IMR-90 (cell line): ENCODE results near the gene NELL1. TPM values are rescaled to one million over a fixed set of nuclear protein-coding genes. Genes with fewer than 3 reads are reported as not detected.

ENCODE experiments used
- ATAC-seq: fragments of 200-7000 bp; cut with Tn5 transposase; 2 replicates; pipeline ENCODE4 v1.9.1; 2020; ENCODE audit warnings: low read depth, mild to moderate bottlenecking, moderate library complexity
- BruUV-seq: library from RNA; stranded (reverse); fragments of 400-500 nt; replicated peaks from 2 replicates; lab custom pipeline; 2021; lab: Mats Ljungman, UMichigan
- CTCF ChIA-PET: fragments of 300-600 bp; formaldehyde crosslinking; extraction: SDS; loops from one replicate; lab custom pipeline; 2021; ENCODE audit warnings: antibody characterized with exemption; lab: Yijun Ruan, JAX
- POLR2A ChIA-PET: fragments of 300-600 bp; sonication (Branson Sonifier 250); formaldehyde crosslinking; loops from one replicate; lab custom pipeline; 2022; ENCODE audit warnings: antibody characterized with exemption; ENCODE audit not compliant: unreplicated experiment; lab: Charles Lee
- DNase-seq: peaks from one replicate; pipeline ENCODE4 v3.0.0; 2013
- H2AFZ ChIP-seq: replicated peaks from 2 replicates; pipeline ENCODE3; 2013; ENCODE audit warnings: low read length, mild to moderate bottlenecking; ENCODE audit not compliant: poor library complexity
- H2AK5ac ChIP-seq: 2 replicates; pipeline ENCODE4 v1.6.1; 2013; ENCODE audit warnings: low read depth, low read length, inconsistent platforms
- H2AK9ac ChIP-seq: replicated peaks from 2 replicates; pipeline ENCODE3; 2013; ENCODE audit warnings: mild to moderate bottlenecking, low read depth, low read length, moderate library complexity; ENCODE audit not compliant: poor library complexity
- H2BK120ac ChIP-seq: 2 replicates; pipeline ENCODE4 v1.6.1; 2013; ENCODE audit warnings: low read depth, low read length, inconsistent platforms
- H2BK15ac ChIP-seq: 3 replicates; pipeline ENCODE4 v1.6.1; 2013; ENCODE audit warnings: low read depth, low read length, inconsistent platforms
- H2BK20ac ChIP-seq: 2 replicates; pipeline ENCODE4 v1.6.1; 2013; ENCODE audit warnings: low read depth, mild to moderate bottlenecking, inconsistent platforms, low read length, moderate library complexity
- H2BK5ac ChIP-seq: 2 replicates; pipeline ENCODE4 v1.6.1; 2013; ENCODE audit warnings: mild to moderate bottlenecking, low read depth, low read length, inconsistent platforms; ENCODE audit not compliant: poor library complexity, severe bottlenecking
- H3K14ac ChIP-seq: replicated peaks from 2 replicates; pipeline ENCODE4 v1.6.1; 2013; ENCODE audit warnings: low read depth, low read length, inconsistent platforms
- H3K18ac ChIP-seq: 2 replicates; pipeline ENCODE4 v1.6.1; 2013; ENCODE audit warnings: low read depth, low read length, control low read depth
- H3K23ac ChIP-seq: 2 replicates; pipeline ENCODE4 v1.6.1; 2013; ENCODE audit warnings: low read depth, low read length, inconsistent platforms
- H3K27ac ChIP-seq: 2 replicates; pipeline ENCODE4 v1.5.1; 2013; ENCODE audit warnings: mild to moderate bottlenecking, control low read depth, low read length; ENCODE audit not compliant: insufficient read depth
- H3K27me3 ChIP-seq: 2 replicates; pipeline ENCODE4 v1.6.1; 2013; ENCODE audit warnings: low read length; ENCODE audit not compliant: control insufficient read depth, insufficient read depth
- H3K36me3 ChIP-seq: 2 replicates; pipeline ENCODE4 v1.6.1; 2013; ENCODE audit warnings: low read length, mixed read lengths; ENCODE audit not compliant: control insufficient read depth, insufficient read depth
- H3K4ac ChIP-seq: 2 replicates; pipeline ENCODE4 v1.6.1; 2013; ENCODE audit warnings: low read depth, low read length, inconsistent platforms
- H3K4me1 ChIP-seq: 2 replicates; pipeline ENCODE4 v1.6.1; 2013; ENCODE audit warnings: low read length, mixed read lengths; ENCODE audit not compliant: control insufficient read depth, insufficient read depth
- H3K4me2 ChIP-seq: 2 replicates; pipeline ENCODE4 v1.6.1; 2013; ENCODE audit warnings: low read depth, mild to moderate bottlenecking, control low read depth, low read length, moderate library complexity
- H3K4me3 ChIP-seq: 2 replicates; pipeline ENCODE4 v1.5.1; 2013; ENCODE audit warnings: low read depth, mild to moderate bottlenecking, control low read depth, low read length, moderate library complexity; ENCODE audit not compliant: insufficient read depth
- H3K56ac ChIP-seq: 2 replicates; pipeline ENCODE4 v1.6.1; 2013; ENCODE audit warnings: low read length, inconsistent platforms; ENCODE audit not compliant: insufficient read depth; ENCODE audit errors: extremely low read depth
- H3K79me1 ChIP-seq, 2 experiments: 2 replicates each; pipeline ENCODE4 v1.6.1; 2013; ENCODE audit warnings: low read length in 2 of 2, inconsistent platforms in 1 of 2, low read depth in 1 of 2
- H3K9ac ChIP-seq: 2 replicates; pipeline ENCODE4 v1.6.1; 2013; ENCODE audit warnings: low read depth, low read length, control low read depth
- H3K9me1 ChIP-seq: 2 replicates; pipeline ENCODE4 v1.6.1; 2013; ENCODE audit warnings: low read length, inconsistent platforms; ENCODE audit not compliant: insufficient read depth
- H3K9me3 ChIP-seq: 2 replicates; pipeline ENCODE4 v1.6.1; 2013; ENCODE audit warnings: low read length; ENCODE audit not compliant: control insufficient read depth, insufficient read depth
- H4K20me1 ChIP-seq: 2 replicates; pipeline ENCODE4 v1.6.1; 2013; ENCODE audit warnings: low read length, inconsistent platforms; ENCODE audit not compliant: insufficient read depth
- H4K5ac ChIP-seq: 2 replicates; pipeline ENCODE4 v1.6.1; 2013; ENCODE audit warnings: mild to moderate bottlenecking, low read depth, low read length, control low read depth
- H4K8ac ChIP-seq, 2 experiments: 2 replicates each; pipeline ENCODE4 v1.6.1; 2013; ENCODE audit warnings: low read depth in 2 of 2, low read length in 2 of 2, control low read depth in 1 of 2, inconsistent platforms in 1 of 2
- H4K91ac ChIP-seq: 2 replicates; pipeline ENCODE4 v1.6.1; 2013; ENCODE audit warnings: low read depth, low read length, inconsistent platforms; ENCODE audit not compliant: insufficient read depth
- BHLHE40 ChIP-seq: fragments of 150-350 bp; IDR thresholded peaks from 2 replicates; pipeline ENCODE4 v1.6.1; 2016; ENCODE audit warnings: mild to moderate bottlenecking, low read depth, low read length
- CEBPB ChIP-seq: IDR thresholded peaks from 2 replicates; pipeline ENCODE4 v1.6.1; 2012; ENCODE audit warnings: low read depth, low read length, improper control_type of control experiment
- CHD1 ChIP-seq: IDR thresholded peaks from 2 replicates; pipeline ENCODE4 v1.6.1; 2012; ENCODE audit warnings: low read depth, low read length, improper control_type of control experiment
- ELK1 ChIP-seq: fragments of 150-350 bp; IDR thresholded peaks from 2 replicates; pipeline ENCODE4 v1.6.1; 2016; ENCODE audit warnings: low read depth, mild to moderate bottlenecking, low read length, moderate library complexity, borderline replicate concordance
- FOS ChIP-seq: fragments of 150-350 bp; IDR thresholded peaks from 2 replicates; pipeline ENCODE4 v1.6.1; 2016; ENCODE audit warnings: low read depth, low read length
- MAFK ChIP-seq: IDR thresholded peaks from 2 replicates; pipeline ENCODE4 v1.6.1; 2012; ENCODE audit warnings: low read depth, low read length, improper control_type of control experiment
- MAZ ChIP-seq: IDR thresholded peaks from 2 replicates; pipeline ENCODE4 v1.6.1; 2012; ENCODE audit warnings: low read depth, mild to moderate bottlenecking, low read length, improper control_type of control experiment, moderate library complexity, borderline replicate concordance
- MXI1 ChIP-seq: IDR thresholded peaks from 2 replicates; pipeline ENCODE4 v1.6.1; 2012; ENCODE audit warnings: low read depth, mild to moderate bottlenecking, low read length, moderate library complexity, borderline replicate concordance
- NFE2L2 ChIP-seq: fragments of 150-350 bp; IDR thresholded peaks from 2 replicates; pipeline ENCODE4 v1.6.1; 2016; ENCODE audit warnings: low read depth, mild to moderate bottlenecking, low read length
- POLR2A ChIP-seq: IDR thresholded peaks from 2 replicates; pipeline ENCODE4 v1.6.1; 2012; ENCODE audit warnings: mild to moderate bottlenecking, low read depth, low read length
- RAD21 ChIP-seq: IDR thresholded peaks from 2 replicates; pipeline ENCODE4 v1.6.1; 2012; ENCODE audit warnings: low read length, improper control_type of control experiment
- RCOR1 ChIP-seq: IDR thresholded peaks from 2 replicates; pipeline ENCODE4 v1.6.1; 2012; ENCODE audit warnings: mild to moderate bottlenecking, low read length, improper control_type of control experiment; ENCODE audit not compliant: insufficient replicate concordance
- RFX5 ChIP-seq: IDR thresholded peaks from 2 replicates; pipeline ENCODE4 v1.8.0; 2012; ENCODE audit warnings: low read depth, mild to moderate bottlenecking, low read length, moderate library complexity
- SMC3 ChIP-seq: fragments of 150-350 bp; IDR thresholded peaks from 2 replicates; pipeline ENCODE4 v1.6.1; 2016; ENCODE audit warnings: low read depth, mild to moderate bottlenecking, antibody characterized with exemption, low read length, moderate library complexity
- WGBS, 2 experiments: methylation state at CpG; one replicate each; pipeline versions ENCODE4 v1.1.5 to v1.1.7; 2013; ENCODE audit warnings: missing lambda C conversion rate in 2 of 2; ENCODE audit not compliant: insufficient read length in 1 of 2; ENCODE audit errors: extremely low coverage in 2 of 2; 5-methylcytosine and 5-hydroxymethylcytosine counted together
- dilution Hi-C: fragments of 300-500 bp; cut with HindIII; formaldehyde crosslinking; loops from one replicate; pipeline ENCODE4 v1.14.3; 2018; ENCODE audit warnings: low sequenced_read_pairs; ENCODE audit not compliant: unreplicated experiment
- in situ Hi-C: fragments of 300-500 bp; cut with MboI; formaldehyde crosslinking; loops from 3 replicates; pipeline ENCODE4 v1.14.3; 2019; ENCODE audit warnings: low sequenced_read_pairs, inconsistent platforms, mixed read lengths
- intact Hi-C: fragments of 100-400 bp; cut with micrococcal nuclease; formaldehyde crosslinking; loops from 2 replicates; pipeline ENCODE4 v1.10.0; 2022
- polyA plus RNA-seq, 3 experiments: library from polyadenylated mRNA; depleted of rRNA; stranded (reverse); fragments of >200 nt; gene quantifications; 2 replicates each; pipeline ENCODE4 v1.2.3, GENCODE V29; 2012; ENCODE audit warnings: low replicate concordance in 1 of 3
- total RNA-seq: library from RNA; depleted of rRNA; stranded (reverse); fragments of >200 nt; gene quantifications from 2 replicates; pipeline ENCODE4 v1.2.3, GENCODE V29; 2012
- TF ChIP-seq, protein P1 (sequence below): fragments of 150-350 bp; IDR thresholded peaks from 2 replicates; pipeline ENCODE4 v1.6.1; 2017; ENCODE audit warnings: mild to moderate bottlenecking, antibody characterized with exemption, low read length, low read depth
- TF ChIP-seq, protein P2 (sequence below): conservative IDR thresholded peaks from 2 replicates; pipeline ENCODE4 v1.5.1; 2012; ENCODE audit warnings: mild to moderate bottlenecking, low read depth, low read length, improper control_type of control experiment

Gene NELL1
- total and polyA plus RNA-seq, 2 of the 4 experiments (the other 2 are of a cell fraction) = not detected

GRCh38 chr11:20668131-20668809 is 1.1 kb upstream of the NELL1 start:
- Histone ChIP-seq H2BK5ac (no peak overlapping the region), H3K27ac (no peak overlapping the region), H3K9me3 (no peaks in the 10 kb centered on the region), H3K27me3 (peaks cover 25% of the 10 kb centered on the region), H3K14ac (no peak overlapping the region), H4K20me1 (no peaks in the 10 kb centered on the region), H3K79me1 (no peaks in the 10 kb centered on the region), H3K4me2 (no peak overlapping the region), H4K8ac (no peak overlapping the region), H2AK9ac (no peak overlapping the region), H2AK5ac (no peak overlapping the region), H4K91ac (no peak overlapping the region), H3K36me3 (no peaks in the 10 kb centered on the region), H2BK15ac (no peak overlapping the region), H3K4me1 (no peaks in the 10 kb centered on the region), H3K9ac (no peak overlapping the region), H3K23ac (no peak overlapping the region), H3K9me1 (no peaks in the 10 kb centered on the region), H3K4ac (no peak overlapping the region), H3K18ac (no peak overlapping the region), H2BK120ac (no peak overlapping the region), H2BK20ac (no peak overlapping the region), H3K4me3 (no peak overlapping the region), H2AFZ (no peak overlapping the region), H4K5ac (no peak overlapping the region), H3K56ac (no peak overlapping the region)
- no CpG with 5 or more reads among the region's 10 CpGs for WGBS, 2 experiments
- no peak for TF ChIP-seq CEBPB
- TF ChIP-seq BHLHE40 = no peak
- no peak for TF ChIP-seq RFX5
- no peak for TF ChIP-seq MAZ
- TF ChIP-seq, protein P1, sequence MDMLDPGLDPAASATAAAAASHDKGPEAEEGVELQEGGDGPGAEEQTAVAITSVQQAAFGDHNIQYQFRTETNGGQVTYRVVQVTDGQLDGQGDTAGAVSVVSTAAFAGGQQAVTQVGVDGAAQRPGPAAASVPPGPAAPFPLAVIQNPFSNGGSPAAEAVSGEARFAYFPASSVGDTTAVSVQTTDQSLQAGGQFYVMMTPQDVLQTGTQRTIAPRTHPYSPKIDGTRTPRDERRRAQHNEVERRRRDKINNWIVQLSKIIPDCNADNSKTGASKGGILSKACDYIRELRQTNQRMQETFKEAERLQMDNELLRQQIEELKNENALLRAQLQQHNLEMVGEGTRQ = no peak
- no peak for TF ChIP-seq NFE2L2
- TF ChIP-seq ELK1 = no peak
- no peak for TF ChIP-seq SMC3
- no peak for TF ChIP-seq FOS
- no peak for TF ChIP-seq MAFK
- no peak for TF ChIP-seq POLR2A
- no peak for TF ChIP-seq CHD1
- TF ChIP-seq, protein P2, sequence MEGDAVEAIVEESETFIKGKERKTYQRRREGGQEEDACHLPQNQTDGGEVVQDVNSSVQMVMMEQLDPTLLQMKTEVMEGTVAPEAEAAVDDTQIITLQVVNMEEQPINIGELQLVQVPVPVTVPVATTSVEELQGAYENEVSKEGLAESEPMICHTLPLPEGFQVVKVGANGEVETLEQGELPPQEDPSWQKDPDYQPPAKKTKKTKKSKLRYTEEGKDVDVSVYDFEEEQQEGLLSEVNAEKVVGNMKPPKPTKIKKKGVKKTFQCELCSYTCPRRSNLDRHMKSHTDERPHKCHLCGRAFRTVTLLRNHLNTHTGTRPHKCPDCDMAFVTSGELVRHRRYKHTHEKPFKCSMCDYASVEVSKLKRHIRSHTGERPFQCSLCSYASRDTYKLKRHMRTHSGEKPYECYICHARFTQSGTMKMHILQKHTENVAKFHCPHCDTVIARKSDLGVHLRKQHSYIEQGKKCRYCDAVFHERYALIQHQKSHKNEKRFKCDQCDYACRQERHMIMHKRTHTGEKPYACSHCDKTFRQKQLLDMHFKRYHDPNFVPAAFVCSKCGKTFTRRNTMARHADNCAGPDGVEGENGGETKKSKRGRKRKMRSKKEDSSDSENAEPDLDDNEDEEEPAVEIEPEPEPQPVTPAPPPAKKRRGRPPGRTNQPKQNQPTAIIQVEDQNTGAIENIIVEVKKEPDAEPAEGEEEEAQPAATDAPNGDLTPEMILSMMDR = no peak
- no peak for TF ChIP-seq RAD21
- TF ChIP-seq MXI1 = no peak
- TF ChIP-seq RCOR1 = no peak
- in situ Hi-C loops = no loop called here
- POLR2A ChIA-PET = no interaction called here
- ATAC-seq (no peak), DNase-seq (no peak)
- no TSS peak for BruUV-seq
- CTCF ChIA-PET = no interaction called here
- dilution Hi-C loops = no loop called here
- intact Hi-C loops = no loop called here
